Endometrial microvascular endothelial cells (primary cell): ENCODE results near the gene CEP192. TPM values are rescaled to one million over a fixed set of nuclear protein-coding genes. Genes with fewer than 3 reads are reported as not detected.

Experiments used
- in situ Hi-C: cut with HindIII; loops from 2 replicates; pipeline ENCODE4 v1.10.0; 2017; ENCODE audit warnings: low sequenced_read_pairs, low pct_unique_long_range_greater_than_20kb; ENCODE audit errors: inconsistent ontology term
- total RNA-seq: library from RNA; depleted of rRNA; stranded (reverse); fragments of >200 nt; gene quantifications from one replicate; pipeline ENCODE4 v1.2.3, GENCODE V29; 2015; ENCODE audit errors: inconsistent ontology term

The CEP192 gene
- total RNA-seq, 1 donor from 2014 or later: 21.0 TPM

DNA sequence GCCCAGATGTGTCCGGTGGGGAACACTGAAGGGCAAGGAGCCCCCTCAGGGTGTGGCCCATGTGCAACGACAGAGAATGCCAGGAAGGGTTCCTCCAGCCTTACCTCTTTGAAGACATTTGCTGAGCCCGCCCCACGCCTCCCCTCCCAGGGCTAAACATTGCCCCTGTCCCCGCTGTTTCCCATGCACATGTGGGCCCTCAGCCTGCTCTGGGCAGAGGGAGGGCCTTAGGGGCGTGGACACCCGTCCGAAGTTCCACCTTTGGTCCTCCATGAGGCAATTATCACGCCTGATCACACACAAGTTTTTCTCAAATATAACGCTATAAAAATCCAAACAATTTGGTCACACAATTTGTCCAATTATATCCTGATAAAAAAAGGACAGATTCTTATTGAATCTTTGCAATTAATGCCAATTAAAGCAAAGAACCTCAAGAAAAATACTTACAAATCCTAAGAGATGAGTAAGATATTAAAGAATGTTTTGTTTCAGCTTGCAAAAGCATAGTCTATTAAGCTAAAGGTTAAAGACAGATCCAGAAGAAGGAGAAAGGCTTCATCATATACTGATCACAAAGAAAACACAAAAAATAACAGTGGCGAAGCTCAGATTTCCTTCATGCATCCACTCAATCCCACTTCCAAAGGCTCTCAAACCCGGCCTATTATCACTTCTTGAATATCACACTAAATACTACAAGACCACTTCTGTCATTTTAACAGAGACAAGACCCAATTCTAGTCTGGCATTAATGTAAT lies 172.2 kb downstream of the CEP192 start:
- in situ Hi-C loops: no loop called here

DNA sequence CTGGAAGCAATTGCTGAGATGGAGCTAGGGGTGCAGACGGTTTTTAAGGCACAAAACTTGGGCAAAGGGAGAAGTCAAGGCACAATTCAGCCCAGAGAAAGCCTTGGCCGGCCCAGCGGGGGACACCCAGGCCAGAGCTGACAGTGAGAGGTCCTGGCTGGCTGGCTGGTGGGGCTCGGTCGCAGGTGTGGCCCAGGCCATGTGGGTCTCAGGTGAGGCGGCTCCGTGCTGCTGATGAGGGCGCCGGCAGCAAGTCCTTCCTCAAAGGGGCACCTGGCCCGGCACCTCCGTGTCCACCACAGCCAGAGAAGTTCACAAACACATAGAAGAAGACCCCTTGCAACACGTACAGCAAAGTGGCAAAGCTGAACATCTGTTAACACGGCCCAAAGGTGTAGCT lies 173.2 kb downstream of the CEP192 start:
- in situ Hi-C loops: no loop called here

DNA sequence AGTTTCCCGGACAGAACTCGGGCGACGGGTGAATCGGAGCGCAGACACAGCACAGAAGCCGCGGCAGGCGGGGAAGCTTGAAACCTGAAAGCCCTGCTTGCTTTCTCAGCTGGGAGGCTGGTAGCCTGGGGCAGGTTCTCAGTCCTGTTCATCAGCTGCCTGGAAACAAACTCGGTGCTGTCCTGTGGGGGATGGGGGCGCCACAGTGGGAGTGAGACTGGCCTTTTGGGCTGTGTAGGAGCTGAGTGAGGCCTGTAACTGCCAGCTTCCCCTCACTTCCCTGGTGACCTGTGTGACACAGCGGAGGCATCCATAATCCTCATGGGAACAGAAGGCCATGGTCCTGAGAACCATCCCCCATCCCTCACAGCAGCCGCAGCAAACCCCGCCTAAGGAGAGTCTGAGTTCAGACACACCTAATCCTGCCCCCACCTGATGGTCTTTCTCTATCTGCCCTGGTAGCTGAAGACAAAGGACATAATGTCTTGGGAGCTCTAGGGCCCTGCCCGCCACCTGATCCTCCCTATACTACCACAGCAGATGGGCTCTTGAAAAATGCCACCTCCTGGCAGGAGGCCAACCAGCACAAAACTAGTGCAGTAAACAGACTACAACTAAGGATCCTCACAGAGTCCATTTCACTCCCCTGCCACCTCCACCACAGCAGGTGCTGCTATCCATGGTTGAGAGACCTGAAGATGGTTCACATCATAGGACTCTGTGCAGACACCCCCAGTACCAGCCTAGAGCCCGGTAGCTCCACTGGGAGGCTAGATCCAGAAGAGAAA lies 174.7 kb downstream of the CEP192 start:
- in situ Hi-C loops: no loop called here

DNA sequence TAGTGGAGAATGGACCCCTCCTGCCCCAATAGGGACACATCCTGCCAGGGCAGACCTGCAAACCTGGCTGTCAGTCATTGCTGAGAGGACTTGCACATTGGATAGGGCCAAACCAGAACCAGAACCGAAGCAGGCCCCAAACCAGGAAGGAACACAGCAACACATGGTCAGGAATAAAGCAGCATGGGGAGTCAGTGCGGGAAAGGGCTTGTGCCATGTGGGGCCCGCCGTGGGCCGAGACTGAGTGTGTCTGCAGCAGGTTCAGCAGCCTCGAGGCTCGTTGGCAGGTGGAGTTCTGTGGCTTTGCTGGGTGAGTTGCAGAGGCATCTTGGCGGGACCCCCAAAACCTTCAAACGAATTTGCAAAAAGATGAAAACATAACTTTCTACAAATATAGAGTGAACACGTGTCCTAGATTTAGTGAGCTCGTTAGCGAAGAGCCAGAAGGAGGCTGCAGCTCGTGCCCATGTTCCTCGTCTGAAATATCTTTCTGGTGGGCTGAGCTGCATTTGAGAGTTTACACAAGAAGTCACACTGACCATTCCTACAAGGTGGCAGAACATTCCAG lies 182.5 kb downstream of the CEP192 start:
- in situ Hi-C loops: no loop called here

Other genes with a start within 250 kb of the CEP192 start
- gene PTPN2, start 107.1 kb upstream of the CEP192 start, total RNA-seq: 27.9 TPM
- 45.5 TPM for gene SEH1L, start 43.4 kb upstream of the CEP192 start, total RNA-seq
- 0.93 TPM for gene LDLRAD4, start 227.4 kb downstream of the CEP192 start, total RNA-seq